ENCODE data around the gene MGAT5.

The MGAT5 gene

DNA sequence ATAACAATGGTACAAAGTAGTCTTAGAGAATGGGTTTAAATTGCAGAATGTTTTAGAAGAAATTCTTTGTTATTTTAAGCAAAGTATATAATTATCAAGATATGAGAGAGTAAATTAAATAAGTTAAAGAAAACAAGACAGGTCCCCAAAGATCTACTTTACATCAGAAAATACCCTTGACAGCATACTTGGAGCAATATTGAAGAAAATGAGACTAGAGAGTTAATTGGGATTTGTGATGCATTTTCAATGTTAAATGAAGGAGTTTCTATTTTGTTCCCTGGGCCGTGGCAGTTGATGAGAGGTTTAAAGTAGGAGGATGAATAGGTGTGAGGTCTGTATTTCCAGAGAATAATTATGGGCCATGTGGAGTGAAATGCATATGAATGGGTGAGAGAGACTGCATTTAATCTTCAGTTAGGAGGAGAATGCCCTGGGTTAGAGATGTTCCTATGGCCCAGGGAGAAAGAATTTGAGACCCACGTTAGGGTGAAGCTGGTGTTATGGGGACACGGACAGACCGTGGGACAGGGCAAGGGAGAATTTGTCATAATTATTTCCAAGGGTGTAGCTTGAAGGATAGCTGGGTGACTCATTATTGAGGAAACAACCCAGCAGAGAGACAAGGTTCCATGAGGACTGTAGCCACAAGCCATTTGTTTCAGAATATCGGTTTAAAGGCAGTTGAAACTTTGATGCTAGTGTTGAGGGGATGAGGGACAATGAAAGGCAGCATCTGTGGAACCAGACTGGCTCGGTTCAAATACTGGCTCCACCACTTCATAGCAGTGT, 22.7 kb downstream of the MGAT5 start:
- H3K27ac ChIP-seq (replicated peaks; ENCODE audit: low read length) = no peak overlapping the region

DNA sequence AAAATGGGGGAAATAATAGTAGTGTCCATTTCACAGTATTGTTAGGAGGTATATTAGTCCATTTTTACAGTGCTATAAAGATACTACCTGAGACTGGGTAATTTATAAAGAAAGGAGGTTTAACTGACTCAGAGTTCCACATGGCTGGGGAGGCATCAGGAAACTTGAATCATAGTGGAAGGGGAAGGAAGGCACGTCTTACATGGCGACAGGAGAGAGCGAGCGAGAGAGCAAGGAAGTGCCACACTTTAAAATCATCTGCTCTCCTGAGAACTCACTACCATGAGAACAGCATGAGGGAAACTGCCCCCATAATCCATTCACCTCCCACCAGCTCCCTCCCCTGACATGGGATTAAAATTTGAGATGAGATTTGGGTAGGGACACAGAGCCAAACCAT, 23.4 kb downstream of the MGAT5 start:
- Histone ChIP-seq H3K23ac (ENCODE audit: low read depth, low read length, poor library complexity) (no peak overlapping the region), H3K14ac (ENCODE audit: low read length) (no peak overlapping the region), H3K9me3 (replicated peaks in 1 of 2; ENCODE audit: control insufficient read depth in 2 of 2, insufficient read depth in 1 of 2, low read depth in 1 of 2, low read length in 2 of 2) (no peaks in the 10 kb centered on the region), H3K4ac (ENCODE audit: low read length) (no peak overlapping the region), H3K79me1 (ENCODE audit: low read depth, low read length) (no peaks in the 10 kb centered on the region), H3K9ac (ENCODE audit: low read depth, low read length, poor library complexity) (no peak overlapping the region), H2BK120ac (ENCODE audit: low read depth, low read length) (no peak overlapping the region), H3K4me1 (ENCODE audit: control insufficient read depth in 2 of 2, insufficient read depth in 1 of 2, low read depth in 1 of 2, low read length in 2 of 2) (no peaks in the 10 kb centered on the region), H3K4me3 (ENCODE audit: low read length in 2 of 2) (no peak overlapping the region), H3K36me3 (replicated peaks in 1 of 2; ENCODE audit: control insufficient read depth in 2 of 2, insufficient read depth in 2 of 2, low read length in 2 of 2) (peaks cover 0 to 15% of the 10 kb centered on the region in 2 donors), H4K8ac (ENCODE audit: low read depth, low read length) (no peak overlapping the region), H2BK5ac (ENCODE audit: low read length) (no peak overlapping the region), H3K27ac (replicated peaks; ENCODE audit: low read length) (no peak overlapping the region), H2AK5ac (ENCODE audit: low read depth, low read length) (no peak overlapping the region), H3K18ac (ENCODE audit: low read length) (no peak overlapping the region), H4K91ac (ENCODE audit: low read depth, low read length, poor library complexity) (no peak overlapping the region), H3K4me2 (ENCODE audit: insufficient read depth, low read length, poor library complexity, severe bottlenecking) (no peak overlapping the region), H2BK12ac (ENCODE audit: low read length) (no peak overlapping the region), H3K27me3 (ENCODE audit: control insufficient read depth in 3 of 3, insufficient read depth in 3 of 3, low read depth in 1 of 3, low read length in 3 of 3) (no peaks in the 10 kb centered on the region), H2AFZ (ENCODE audit: low read length) (no peak overlapping the region), H2BK15ac (ENCODE audit: low read length) (no peak overlapping the region)
- no CpG with 5 or more reads among the region's 4 CpGs for WGBS, 2 donors (ENCODE audit: extremely low coverage in 2 of 2, insufficient read length in 2 of 2, insufficient replicate concordance in 1 of 2)
- no peak for DNase-seq (ENCODE audit: low spot score)

More for the DNA sequence above, 22.7 kb downstream of the MGAT5 start:
- Histone ChIP-seq H3K4me2 (ENCODE audit: insufficient read depth, low read length, poor library complexity, severe bottlenecking) (no peak overlapping the region), H3K79me1 (ENCODE audit: low read depth, low read length) (no peaks in the 10 kb centered on the region), H3K9me3 (replicated peaks in 1 of 2; ENCODE audit: control insufficient read depth in 2 of 2, insufficient read depth in 1 of 2, low read depth in 1 of 2, low read length in 2 of 2) (no peaks in the 10 kb centered on the region), H3K27me3 (ENCODE audit: control insufficient read depth in 3 of 3, insufficient read depth in 3 of 3, low read depth in 1 of 3, low read length in 3 of 3) (no peaks in the 10 kb centered on the region), H2BK15ac (ENCODE audit: low read length) (no peak overlapping the region), H3K9ac (ENCODE audit: low read depth, low read length, poor library complexity) (no peak overlapping the region), H2BK12ac (ENCODE audit: low read length) (no peak overlapping the region), H4K91ac (ENCODE audit: low read depth, low read length, poor library complexity) (no peak overlapping the region), H3K23ac (ENCODE audit: low read depth, low read length, poor library complexity) (no peak overlapping the region), H2AK5ac (ENCODE audit: low read depth, low read length) (no peak overlapping the region), H2AFZ (ENCODE audit: low read length) (no peak overlapping the region), H2BK5ac (ENCODE audit: low read length) (no peak overlapping the region), H4K8ac (ENCODE audit: low read depth, low read length) (no peak overlapping the region), H3K4ac (ENCODE audit: low read length) (no peak overlapping the region), H3K14ac (ENCODE audit: low read length) (no peak overlapping the region), H2BK120ac (ENCODE audit: low read depth, low read length) (no peak overlapping the region), H3K4me1 (ENCODE audit: control insufficient read depth in 2 of 2, insufficient read depth in 1 of 2, low read depth in 1 of 2, low read length in 2 of 2) (no peaks in the 10 kb centered on the region), H3K4me3 (ENCODE audit: low read length in 2 of 2) (no peak overlapping the region), H3K18ac (ENCODE audit: low read length) (no peak overlapping the region), H3K36me3 (replicated peaks in 1 of 2; ENCODE audit: control insufficient read depth in 2 of 2, insufficient read depth in 2 of 2, low read length in 2 of 2) (peaks cover 2 to 21% of the 10 kb centered on the region in 2 donors)
- WGBS, 2 donors (ENCODE audit: extremely low coverage in 2 of 2, insufficient read length in 2 of 2, insufficient replicate concordance in 1 of 2) = no CpG with 5 or more reads among the region's 6 CpGs
- no peak for DNase-seq (ENCODE audit: low spot score)

DNA sequence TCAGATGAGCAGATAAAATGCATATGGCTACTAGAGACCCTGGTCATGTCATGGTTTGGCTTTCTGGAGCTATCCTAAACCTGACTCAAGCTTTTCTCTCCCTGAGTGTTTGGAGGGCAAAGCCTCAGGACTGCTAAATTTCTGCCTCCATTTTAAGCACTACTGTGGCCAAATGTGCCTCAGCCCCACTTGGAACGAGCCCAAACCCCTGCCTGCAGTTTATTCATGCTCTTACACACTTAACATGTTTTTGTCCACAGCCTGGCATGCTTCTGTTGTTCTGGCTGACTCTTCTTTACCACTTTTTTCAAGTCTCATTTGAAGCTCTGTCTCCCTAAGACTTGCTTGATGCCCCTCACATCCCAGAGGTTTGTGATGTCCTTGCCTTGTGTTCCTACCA, 24.7 kb downstream of the MGAT5 start:
- no CpG with 5 or more reads among the region's 1 CpG for WGBS, 2 donors (ENCODE audit: extremely low coverage in 2 of 2, insufficient read length in 2 of 2, insufficient replicate concordance in 1 of 2)
- H3K4me2 ChIP-seq (ENCODE audit: insufficient read depth, low read length, poor library complexity, severe bottlenecking) = no peak overlapping the region
- no peak overlapping the region for H2BK12ac ChIP-seq (ENCODE audit: low read length)
- no peak overlapping the region for H2BK120ac ChIP-seq (ENCODE audit: low read depth, low read length)
- no peak overlapping the region for H2BK15ac ChIP-seq (ENCODE audit: low read length)
- H4K8ac ChIP-seq (ENCODE audit: low read depth, low read length) = no peak overlapping the region
- no peaks in the 10 kb centered on the region for H3K79me1 ChIP-seq (ENCODE audit: low read depth, low read length)
- no peak overlapping the region for H3K4me3 ChIP-seq (ENCODE audit: low read length in 2 of 2)
- no peak overlapping the region for H3K27ac ChIP-seq (replicated peaks; ENCODE audit: low read length)
- H2AFZ ChIP-seq (ENCODE audit: low read length) = no peak overlapping the region
- no peak overlapping the region for H3K9ac ChIP-seq (ENCODE audit: low read depth, low read length, poor library complexity)
- no peak for DNase-seq (ENCODE audit: low spot score)
- H2BK5ac ChIP-seq (ENCODE audit: low read length) = no peak overlapping the region
- H2AK5ac ChIP-seq (ENCODE audit: low read depth, low read length) = no peak overlapping the region
- no peaks in the 10 kb centered on the region for H3K4me1 ChIP-seq (ENCODE audit: control insufficient read depth in 2 of 2, insufficient read depth in 1 of 2, low read depth in 1 of 2, low read length in 2 of 2)
- H3K9me3 ChIP-seq (replicated peaks in 1 of 2; ENCODE audit: control insufficient read depth in 2 of 2, insufficient read depth in 1 of 2, low read depth in 1 of 2, low read length in 2 of 2) = no peaks in the 10 kb centered on the region
- no peak overlapping the region for H3K18ac ChIP-seq (ENCODE audit: low read length)
- no peak overlapping the region for H4K91ac ChIP-seq (ENCODE audit: low read depth, low read length, poor library complexity)
- H3K4ac ChIP-seq (ENCODE audit: low read length) = no peak overlapping the region
- no peak overlapping the region for H3K14ac ChIP-seq (ENCODE audit: low read length)
- no peaks in the 10 kb centered on the region for H3K27me3 ChIP-seq (ENCODE audit: control insufficient read depth in 3 of 3, insufficient read depth in 3 of 3, low read depth in 1 of 3, low read length in 3 of 3)
- H3K36me3 ChIP-seq (replicated peaks in 1 of 2; ENCODE audit: control insufficient read depth in 2 of 2, insufficient read depth in 2 of 2, low read length in 2 of 2) = peaks cover 0 to 11% of the 10 kb centered on the region in 2 donors
- H3K23ac ChIP-seq (ENCODE audit: low read depth, low read length, poor library complexity) = no peak overlapping the region

DNA sequence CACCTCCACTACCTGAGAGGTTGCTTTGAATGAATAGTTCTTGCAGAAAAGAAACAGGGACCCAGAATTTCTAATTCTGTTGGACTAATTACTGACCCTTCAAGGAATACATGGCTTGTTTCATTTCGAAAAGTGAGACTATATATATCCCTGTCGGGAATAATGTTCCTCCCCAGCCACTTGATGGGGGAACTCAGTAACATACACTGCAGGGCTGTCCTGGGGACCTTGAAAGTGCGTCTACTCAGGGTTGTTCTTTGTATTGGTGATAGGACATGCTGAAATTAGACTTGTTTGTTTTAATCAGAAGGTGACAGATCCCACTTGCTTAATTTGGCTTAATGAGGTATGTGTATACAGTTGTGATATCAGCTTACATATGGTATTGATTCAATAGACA, 25.5 kb downstream of the MGAT5 start:
- Histone ChIP-seq H3K27ac (replicated peaks; ENCODE audit: low read length) (no peak overlapping the region), H2BK15ac (ENCODE audit: low read length) (no peak overlapping the region), H3K14ac (ENCODE audit: low read length) (no peak overlapping the region), H3K36me3 (replicated peaks in 1 of 2; ENCODE audit: control insufficient read depth in 2 of 2, insufficient read depth in 2 of 2, low read length in 2 of 2) (peaks cover 0 to 8% of the 10 kb centered on the region in 2 donors), H2BK120ac (ENCODE audit: low read depth, low read length) (no peak overlapping the region), H2AK5ac (ENCODE audit: low read depth, low read length) (no peak overlapping the region), H4K8ac (ENCODE audit: low read depth, low read length) (no peak overlapping the region), H2BK5ac (ENCODE audit: low read length) (no peak overlapping the region), H3K23ac (ENCODE audit: low read depth, low read length, poor library complexity) (no peak overlapping the region), H3K18ac (ENCODE audit: low read length) (no peak overlapping the region), H3K79me1 (ENCODE audit: low read depth, low read length) (no peaks in the 10 kb centered on the region), H2BK12ac (ENCODE audit: low read length) (no peak overlapping the region), H3K4me3 (ENCODE audit: low read length in 2 of 2) (no peak overlapping the region), H4K91ac (ENCODE audit: low read depth, low read length, poor library complexity) (no peak overlapping the region), H3K4me2 (ENCODE audit: insufficient read depth, low read length, poor library complexity, severe bottlenecking) (no peak overlapping the region), H2AFZ (ENCODE audit: low read length) (no peak overlapping the region), H3K4me1 (ENCODE audit: control insufficient read depth in 2 of 2, insufficient read depth in 1 of 2, low read depth in 1 of 2, low read length in 2 of 2) (no peaks in the 10 kb centered on the region), H3K27me3 (ENCODE audit: control insufficient read depth in 3 of 3, insufficient read depth in 3 of 3, low read depth in 1 of 3, low read length in 3 of 3) (no peaks in the 10 kb centered on the region), H3K4ac (ENCODE audit: low read length) (no peak overlapping the region), H3K9me3 (replicated peaks in 1 of 2; ENCODE audit: control insufficient read depth in 2 of 2, insufficient read depth in 1 of 2, low read depth in 1 of 2, low read length in 2 of 2) (no peaks in the 10 kb centered on the region), H3K9ac (ENCODE audit: low read depth, low read length, poor library complexity) (no peak overlapping the region)
- no peak for DNase-seq (ENCODE audit: low spot score)
- no CpG with 5 or more reads among the region's 3 CpGs for WGBS, 2 donors (ENCODE audit: extremely low coverage in 2 of 2, insufficient read length in 2 of 2, insufficient replicate concordance in 1 of 2)
